Thyroid gland (tissue), 4 donors: Measurements from ENCODE around the gene NRDE2.

Experiments
- CTCF ChIP-seq, 6 experiments: fragments of 200-600 bp in 3 of 6; fragments of 450-650 bp in 3 of 6; sonication (generic) in 3 of 6; IDR thresholded peaks; one replicate each; pipeline ENCODE4 v1.5.1; 2016 to 2019; ENCODE audit warnings: antibody characterized with exemption in 6 of 6, mild to moderate bottlenecking in 2 of 6, inconsistent platforms in 1 of 6, moderate library complexity in 1 of 6
- POLR2A ChIP-seq, 2 donors: fragments of 450-650 bp; IDR thresholded peaks; one replicate each; pipeline ENCODE4 v1.6.1; 2017; ENCODE audit warnings: antibody characterized with exemption in 2 of 2, mild to moderate bottlenecking in 2 of 2, moderate library complexity in 1 of 2

- peak in 1 of 6 experiments; percentile 17 for TF ChIP-seq CTCF (IDR thresholded peaks at IDR 0.05)
- TF ChIP-seq POLR2A (IDR thresholded peaks at IDR 0.05): peak in 1 of 2 donors; percentile 51
Measured at GRCh38 chr14:90381011-90381786, 49.5 kb upstream of the NRDE2 start.
